NCI-H2107 (cell line): ENCODE data around the gene MEN1.
A peak's percentile ranks its signal among the peaks of the same experiment; 100 is the strongest.

Experiments used
- DNase-seq: peaks from one replicate; lab custom pipeline; 2025; lab: John Stamatoyannopoulos, UW

MEN1 gene

DNA sequence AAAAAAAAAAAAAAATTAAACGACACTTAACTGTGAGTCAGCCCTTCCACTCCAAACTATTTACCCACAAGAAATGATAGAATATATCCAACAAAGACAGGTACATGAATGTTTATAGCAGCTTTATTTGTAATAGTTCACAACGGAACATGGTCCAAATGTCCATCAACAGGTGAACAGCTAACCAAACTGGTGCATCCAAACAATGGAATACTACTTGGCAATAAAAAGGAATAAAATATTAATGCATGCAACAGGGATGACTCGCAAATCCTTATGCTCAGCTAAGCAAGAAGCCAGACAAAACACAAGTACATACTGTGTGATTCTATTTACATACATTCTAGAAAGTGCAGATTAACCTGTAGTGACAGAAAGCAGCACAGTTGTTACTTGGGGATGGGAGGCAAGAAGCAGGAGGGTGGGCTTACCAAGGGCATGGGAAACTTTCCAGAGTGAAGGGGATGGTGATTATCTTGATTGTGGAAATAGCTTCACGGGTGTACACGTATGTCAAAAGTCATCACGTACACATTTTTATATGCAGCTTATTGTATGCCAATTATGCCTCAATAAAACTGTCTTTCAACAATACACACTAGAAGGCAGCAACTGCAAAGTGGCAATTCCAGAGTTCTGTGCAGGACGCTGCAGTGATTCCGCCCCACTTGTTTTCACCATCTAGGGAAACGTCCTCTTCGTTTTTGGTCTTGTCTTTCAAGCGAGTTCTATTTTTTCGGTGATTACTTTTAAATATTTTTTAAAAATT lies 25.4 kb downstream of the MEN1 start:
- no peak for DNase-seq

DNA sequence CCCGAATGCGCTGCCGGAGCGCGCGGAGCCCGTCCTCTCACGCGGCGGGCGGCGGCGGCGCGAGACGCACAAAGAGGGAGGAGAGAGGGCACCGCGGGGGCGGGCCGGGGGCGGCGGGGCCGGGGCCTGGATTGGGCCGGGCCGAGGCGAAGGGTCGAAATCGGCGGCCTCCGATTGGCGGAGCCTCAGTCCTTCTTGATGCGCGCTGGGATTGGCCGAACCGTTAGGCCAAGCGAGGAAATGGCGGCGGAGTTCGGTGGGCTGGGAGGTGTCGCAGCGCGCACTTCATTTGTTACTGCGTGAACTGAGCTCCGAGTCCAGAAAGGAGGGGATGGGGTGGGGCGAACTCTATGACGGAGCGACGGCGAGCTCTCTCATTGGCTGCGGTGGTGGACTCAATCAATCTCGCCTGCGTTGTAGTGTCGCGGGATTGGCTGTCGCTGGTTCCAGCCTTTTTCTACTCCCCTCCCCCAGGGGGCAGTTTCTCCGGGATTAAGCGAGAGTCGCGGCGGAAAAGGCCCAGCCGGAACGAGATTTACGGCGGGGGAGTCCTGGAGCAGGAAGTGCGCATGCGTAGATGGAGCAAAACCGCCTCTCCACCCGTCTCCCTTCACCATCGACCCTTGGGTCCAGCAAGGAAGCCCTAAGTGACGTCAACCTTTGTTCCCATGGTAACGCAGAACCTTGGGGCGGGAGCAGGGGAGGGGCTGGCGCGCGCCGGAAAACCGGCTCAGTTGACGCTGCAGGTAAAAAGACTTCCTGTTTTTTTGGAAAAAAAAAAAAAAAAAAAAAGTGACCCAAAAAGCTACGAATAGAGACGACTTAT lies 31.7 kb downstream of the MEN1 start, which contains the start of gene SF1:
Gene SF1, minus strand, starts transcription at position 70 of the 826 bp plus-strand sequence. CDS start 150 bp downstream, outside the sequence.
- peak; percentile 100 for DNase-seq

DNA sequence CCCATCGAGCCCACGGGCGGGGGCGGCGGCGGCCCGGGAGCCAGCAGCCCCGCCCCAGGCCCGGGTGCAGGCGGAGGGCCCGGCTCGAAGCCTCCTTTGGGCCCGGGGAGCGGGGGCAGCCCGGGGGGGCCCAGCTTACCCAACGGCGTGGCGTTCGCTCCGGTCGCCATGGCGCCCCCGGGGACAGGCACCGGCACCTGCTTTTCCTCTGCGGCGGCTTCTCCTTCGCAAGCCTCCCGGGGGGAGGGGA lies 32.2 kb downstream of the MEN1 start:
- no peak for DNase-seq

DNA sequence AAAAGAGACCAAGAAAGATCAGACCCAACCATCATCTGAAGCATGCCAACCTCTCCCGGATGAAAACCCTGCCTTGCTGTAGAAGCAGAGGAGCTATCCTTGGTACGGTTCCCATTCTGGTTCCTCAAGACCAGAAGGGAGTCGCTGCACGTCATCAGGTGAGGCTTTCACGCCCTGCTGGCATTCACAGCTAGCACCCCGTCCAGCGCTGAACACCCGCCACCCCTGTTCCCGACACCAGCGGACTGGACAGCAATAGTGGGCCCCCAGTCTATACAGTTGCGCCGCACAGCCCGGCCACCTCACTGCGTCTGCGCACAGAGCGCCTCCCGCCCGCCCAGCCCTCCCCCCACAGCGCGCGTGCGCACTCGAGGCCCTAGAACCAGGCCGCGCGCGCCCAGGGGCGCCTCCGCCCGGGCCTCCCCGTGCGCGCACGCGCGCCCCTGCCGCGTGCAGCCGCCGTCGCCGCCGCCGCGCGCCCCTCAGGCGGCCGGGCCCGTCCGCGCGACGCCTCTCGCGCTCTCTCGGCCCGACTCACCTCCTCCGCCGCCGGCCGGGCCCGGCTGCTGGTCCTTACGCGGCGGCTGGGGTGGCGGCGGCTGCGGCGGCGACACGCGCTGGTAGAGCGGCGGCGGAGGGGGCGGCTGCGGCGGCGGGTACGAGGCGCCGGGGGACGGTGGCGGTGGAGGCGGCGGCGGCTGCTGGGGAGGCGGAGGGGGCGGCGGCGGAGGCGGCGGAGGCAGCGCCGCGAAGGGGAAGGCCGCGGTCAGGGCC lies 32.7 kb downstream of the MEN1 start:
- peak; percentile 62 for DNase-seq

DNA sequence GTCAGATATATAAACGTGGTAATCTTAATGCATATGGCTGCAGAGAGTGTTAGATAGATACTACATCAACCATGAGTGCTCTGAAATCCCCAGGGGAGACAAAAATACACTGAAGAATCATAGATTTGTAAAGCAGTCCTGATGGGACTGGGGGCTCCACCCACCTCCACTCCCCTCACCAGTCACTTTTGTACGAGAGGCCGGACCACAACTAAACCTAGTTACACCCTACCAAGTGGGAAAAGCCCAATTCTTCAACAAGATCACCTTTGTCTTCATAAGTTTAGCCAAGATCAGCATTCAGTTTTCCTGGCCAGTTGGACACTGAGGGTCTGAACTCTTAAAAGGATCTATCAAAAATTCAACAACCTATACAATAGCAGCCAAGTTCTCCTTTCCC lies 33.5 kb downstream of the MEN1 start:
- DNase-seq, result no peak

DNA sequence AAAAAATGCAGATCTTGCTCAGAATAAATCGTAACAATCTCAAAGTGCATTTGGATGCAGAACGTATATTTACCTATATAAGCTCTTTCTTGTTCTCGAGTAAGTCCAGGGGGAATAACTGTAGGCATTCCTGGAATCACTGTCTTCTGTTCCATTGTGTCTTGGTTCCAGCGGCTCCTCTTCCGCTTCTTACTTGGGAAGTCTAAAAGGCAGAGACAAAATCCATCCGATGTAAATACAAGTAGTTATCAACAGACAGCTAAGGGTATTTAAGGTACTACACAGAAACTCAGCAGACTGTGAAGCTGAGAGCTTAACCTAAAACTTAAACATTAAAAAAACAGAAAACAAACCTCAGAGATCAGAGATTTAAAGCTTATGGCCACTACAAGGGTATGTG lies 33.9 kb downstream of the MEN1 start:
- DNase-seq, result no peak

DNA sequence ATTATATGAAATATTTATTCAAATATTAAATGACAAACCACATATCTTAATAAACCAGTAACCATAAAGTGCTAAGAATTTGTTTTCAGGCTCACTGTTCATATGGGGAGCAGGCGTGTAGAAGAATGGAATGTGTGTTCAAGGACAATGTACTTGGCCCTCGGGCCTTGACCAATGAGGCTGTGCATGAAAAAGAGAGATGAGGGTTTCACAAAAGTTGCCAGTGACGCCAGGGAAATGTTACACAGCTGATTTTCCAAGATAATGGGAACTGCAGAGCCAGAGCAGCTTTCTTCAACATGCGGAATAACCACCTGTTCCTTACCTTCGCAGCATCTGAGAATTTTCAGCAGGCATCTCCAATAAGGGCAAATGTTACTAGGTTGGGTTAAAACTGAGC lies 36.2 kb downstream of the MEN1 start:
- no peak for DNase-seq

DNA sequence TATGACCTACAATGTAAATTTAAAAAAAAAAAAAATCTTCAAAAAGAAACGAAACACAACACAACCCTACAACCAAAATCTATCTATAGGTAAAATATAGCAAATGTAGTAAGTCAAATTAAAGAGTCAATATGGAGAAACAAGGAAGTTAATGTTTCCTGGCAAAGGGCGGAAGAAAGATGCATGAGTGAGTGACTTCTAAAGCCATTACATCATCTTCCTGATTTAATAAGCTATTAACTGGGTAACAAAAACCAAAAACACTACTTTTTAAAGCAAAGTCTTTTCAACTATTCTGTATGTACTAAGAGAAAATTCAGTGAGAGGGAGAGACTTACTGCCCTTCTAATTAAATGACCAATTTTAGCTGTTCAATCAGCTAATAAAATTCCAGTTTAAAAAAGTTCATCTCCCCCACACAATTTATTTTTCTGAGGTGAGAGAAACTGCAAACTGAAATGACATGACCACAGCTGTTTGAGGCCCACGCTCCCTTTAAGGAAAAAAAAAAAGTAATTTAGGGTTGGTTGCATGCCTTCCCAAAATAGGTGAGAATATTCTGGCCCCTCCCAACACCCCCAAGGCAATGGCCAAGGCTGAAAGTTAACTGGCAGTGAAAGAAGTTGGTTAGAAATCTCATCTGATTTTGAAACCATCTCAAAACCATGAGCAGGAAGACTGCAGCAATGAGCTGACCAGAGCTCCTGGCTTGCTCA lies 37.9 kb downstream of the MEN1 start:
- DNase-seq, result no peak

DNA sequence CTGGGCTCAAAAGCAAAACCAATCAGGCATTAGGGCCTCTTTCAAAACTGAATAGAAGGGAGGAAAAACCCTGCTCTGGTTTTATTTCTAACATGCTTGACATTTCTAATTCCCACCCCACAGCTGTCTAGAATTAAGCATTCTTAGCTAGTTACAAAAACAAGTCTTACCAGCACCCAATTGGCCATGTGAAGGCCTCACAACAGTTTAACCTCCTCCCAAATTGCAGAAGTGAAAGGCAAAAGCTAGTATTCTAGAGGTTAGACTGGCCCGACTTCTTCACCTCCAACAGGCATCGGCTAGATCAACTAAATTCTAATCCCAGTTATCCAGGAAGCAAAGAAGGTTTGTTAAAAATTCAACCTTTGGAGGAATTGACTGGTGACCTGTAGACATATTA lies 38.5 kb downstream of the MEN1 start:
- no peak for DNase-seq

DNA sequence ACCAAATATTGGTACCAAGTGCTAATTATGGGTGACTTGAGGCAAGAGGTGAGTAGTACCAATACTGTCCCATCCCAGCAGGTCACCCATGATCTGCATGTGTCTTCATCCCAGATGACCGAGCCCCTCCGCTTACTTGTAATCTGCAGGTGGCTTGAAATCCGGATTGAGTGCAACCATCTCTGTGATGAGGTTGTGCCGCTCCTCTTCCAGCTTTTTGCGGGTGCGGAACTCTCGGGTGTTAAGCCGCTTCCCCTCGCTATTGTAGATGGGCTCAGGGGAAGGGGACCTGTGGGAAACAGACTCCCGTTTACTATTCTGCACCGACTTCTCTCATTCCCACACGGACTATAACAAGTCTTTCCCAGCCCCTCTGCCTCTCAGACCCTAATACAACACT lies 40.2 kb downstream of the MEN1 start:
- DNase-seq, result no peak

DNA sequence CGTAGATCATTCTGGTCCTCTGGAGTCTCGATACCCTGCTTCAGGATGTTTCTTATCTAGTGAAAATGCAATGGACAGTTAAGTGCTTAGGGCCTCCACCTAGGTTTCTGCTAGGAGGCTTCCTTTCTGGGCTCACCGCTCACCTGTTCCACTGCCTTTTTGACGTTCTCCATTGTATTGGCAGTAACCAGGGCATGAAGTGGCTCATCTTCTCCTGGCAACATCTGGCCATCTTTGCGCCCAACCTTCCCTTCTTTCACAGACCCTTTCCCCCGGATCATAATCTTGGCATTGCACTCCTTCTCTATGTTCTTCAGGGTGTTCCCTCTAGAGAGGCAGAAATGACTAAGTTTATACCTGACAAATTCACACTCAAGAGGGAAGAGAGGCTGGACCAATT lies 41.1 kb downstream of the MEN1 start:
- no peak for DNase-seq

DNA sequence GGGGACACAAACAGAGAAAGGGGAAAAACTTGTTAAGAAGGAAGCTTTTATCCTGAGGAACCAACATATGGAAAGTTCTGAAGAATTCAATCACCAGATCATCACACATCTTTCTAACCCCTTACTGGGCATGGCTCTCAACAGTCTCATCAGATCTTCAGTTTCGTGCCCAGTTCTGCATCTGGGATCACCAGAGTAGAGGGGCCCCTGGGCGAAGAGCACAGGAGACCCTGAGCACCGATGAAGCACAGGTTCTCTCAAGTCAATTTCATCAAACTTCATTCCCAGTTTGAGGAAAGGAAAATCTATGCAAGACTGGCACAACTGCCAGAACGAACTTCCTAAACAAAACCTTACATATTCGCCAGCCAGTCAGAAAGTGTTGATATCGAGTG lies 42.1 kb downstream of the MEN1 start:
- no peak for DNase-seq

DNA sequence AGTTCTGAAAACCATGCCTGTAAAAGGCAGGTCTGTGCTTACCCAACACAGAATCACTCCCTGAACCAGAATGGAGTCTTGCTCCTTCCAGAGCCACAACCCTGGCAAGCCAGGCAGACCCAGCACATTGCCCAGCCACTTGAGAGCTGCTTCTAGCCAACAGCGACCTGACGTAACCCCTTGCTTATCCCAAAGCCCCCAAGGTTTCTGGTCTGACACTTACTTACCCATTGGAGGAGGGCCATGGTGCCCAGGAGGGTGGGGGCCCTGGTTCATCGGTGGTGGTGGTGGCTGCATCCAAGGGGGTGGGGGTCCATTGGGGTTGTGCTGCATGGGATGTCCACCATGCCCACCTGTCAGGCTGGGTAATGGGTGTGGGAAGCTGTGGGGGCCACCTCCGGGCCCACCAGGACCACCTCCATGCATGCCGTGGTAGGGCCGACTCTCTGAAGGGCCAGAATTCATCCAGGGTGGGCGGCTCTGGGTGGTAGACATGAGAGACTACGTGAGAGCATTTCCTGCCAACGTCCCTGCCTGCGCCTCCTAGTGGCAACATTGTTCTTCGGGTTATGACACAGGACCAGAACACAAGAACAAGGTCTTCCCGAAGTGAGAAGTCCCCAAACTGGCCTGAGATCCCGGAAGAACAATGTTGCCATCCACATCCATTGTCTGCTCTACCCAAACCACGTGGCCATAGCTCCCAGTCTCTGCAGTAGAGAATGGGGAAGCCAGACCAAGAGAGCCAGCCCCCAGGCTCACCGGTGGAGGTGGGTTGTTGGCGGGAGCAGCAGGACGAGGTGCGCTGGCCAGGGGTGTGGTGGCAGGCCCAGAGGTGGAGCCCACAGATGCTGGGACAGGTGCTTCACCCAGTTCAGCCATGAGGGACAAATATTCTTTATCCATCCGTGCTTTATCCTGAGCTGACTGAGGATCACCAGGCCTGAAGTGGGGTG lies 42.7 kb downstream of the MEN1 start:
- no peak for DNase-seq

DNA sequence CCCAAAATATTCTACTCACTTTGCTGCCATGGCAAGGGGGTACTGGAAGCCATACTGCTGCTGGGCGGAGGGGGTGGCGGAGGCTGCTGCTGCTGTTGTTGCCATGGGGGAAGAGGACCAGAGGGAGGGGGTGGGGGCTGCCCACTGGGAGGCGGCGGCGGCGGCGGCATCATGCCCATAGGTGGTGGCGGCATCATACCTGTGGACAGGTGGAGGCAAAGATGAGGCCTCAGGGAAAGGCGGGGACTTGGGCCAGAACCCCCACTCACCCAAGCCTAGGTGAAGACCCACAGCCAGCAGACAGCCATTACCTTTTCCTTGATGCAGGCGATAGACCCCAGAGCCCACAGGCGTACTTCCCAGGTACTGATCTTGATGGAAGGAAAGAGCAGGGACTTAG lies 43.5 kb downstream of the MEN1 start:
- DNase-seq, result no peak

DNA sequence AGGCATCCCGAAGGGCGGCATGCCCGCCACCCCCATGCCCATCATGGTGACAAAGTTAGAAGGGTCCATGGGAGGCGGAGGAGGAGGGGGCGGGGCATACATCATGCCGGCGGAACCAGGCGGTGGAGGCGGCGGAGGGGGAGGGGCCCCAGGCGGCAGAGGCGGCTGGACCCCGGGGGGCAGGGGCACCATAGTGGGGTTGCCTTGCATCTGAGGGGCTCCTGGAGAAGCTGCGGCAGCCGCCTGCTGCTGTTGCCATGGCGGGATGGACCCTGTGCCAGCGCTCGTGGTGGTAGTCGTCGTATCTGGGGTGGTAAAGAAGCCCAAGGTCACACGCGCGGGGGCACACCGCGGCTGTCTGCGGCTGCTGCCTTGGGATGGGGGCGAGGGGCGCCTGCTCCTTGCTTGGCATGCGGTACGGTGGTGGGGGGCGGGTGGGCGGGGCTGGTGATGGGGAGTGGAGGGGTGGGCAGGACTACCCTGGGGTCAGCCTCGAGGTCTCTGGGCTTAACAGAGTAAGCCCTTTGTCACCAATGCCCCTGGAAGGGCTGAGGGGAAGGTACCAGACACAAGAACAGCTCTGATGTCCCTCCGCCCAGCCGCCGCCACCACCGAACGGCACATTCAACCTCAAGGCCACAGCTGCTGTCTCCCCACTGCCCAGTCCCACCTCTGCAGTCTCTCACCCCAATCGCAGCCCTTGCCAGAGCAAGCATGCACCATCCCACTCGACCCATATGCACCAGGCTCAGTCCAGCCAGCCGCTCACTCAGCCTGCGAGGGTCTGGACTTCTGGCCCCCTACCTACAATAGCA lies 44.3 kb downstream of the MEN1 start:
- no peak for DNase-seq

DNA sequence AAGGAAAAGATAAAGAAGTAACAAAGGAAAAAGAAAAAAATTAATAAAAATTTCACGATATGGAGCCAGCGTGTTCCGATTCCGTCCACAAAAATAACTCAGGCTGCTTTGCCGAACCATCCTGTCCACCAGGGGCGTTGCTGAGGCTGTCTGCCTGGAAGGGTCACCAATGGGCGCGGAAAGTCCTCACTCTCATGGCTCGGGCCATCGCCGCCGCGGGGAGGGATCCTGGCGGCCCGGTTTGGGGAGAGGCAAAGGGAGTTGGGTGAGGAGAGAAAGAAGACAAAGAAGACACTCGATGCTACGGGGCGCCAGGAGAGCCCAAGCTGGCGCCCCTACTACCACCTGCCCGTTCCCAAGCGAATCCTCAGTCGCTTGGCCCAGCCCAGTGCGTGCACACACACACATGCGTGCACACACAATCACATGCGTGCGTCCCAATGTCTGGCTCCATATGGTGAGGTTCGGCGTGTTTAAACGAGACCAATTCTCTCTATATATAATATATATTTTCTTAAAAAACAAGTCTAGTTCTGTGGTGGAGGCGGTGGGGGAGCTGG lies 45.0 kb downstream of the MEN1 start:
- no peak for DNase-seq

DNA sequence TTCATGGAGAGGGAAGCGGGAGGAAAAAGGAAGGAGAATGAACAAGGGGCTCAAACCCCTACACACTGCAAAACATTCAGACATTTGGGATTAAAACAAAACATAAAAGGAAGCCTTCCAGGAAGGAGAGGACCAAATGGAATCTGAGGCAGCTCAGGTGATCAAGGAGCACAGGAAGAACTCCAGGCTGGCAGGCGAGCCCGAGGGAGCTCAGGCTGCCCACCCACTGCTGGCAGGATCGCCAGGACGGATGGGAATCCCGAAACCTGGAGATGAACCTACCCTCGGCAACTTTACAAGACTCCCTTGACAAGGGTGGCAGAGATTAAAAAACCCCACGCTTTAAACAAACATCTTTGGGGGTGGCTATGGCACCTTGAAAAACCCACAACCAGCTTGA lies 45.6 kb downstream of the MEN1 start:
- DNase-seq, result no peak

DNA sequence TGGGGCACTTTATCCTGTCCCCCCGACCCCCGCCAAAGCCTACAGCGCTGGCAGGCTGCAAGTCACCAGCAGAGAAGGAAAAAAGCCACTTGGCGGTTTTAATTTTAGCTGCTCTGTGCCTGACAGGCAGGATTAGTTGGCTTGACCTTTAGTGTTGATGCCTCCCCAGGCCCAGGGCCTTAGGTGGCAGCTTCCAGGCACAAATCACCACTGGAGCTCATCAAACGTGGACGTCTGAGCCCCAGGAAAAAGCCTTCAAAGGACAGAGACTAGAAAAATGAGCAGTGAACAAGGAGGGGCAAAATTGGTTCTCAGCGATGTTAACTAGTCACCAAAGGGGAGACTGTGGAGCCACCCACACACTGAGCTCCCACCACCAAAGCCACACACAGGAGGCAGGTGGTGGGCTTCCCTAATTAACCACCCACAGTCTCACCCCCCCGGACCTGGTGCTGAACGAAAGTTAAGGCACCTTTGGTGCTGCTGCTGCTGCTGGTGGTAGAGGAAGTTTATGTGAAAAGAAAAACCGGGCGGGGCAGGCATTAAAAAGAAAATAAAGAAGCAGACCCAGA lies 46.2 kb downstream of the MEN1 start:
- no peak for DNase-seq

DNA sequence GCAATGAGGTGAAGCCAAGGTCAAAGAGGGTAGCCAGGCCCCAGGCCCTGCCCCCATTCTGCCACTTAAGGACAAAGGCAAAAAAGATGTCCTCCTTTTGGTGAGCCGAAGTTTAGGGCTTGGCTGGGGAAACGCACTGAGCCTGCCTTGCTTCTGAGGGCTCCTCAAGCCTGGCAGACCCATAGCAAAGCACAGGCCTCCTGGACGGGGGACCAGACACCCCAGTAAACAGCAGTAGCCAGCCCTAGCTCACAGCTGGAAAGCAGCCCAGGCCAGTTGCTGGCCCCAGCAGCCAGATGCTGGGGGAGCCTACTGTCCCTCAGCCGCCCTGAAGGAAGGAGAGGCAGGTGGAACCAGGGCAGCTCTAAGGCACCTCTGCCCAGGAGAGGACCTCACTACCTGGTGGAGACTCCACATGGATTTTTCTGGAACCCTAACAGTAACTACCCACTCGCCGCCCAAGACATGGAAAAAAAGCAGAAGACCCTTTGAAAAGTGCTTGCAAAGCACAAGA lies 46.8 kb downstream of the MEN1 start:
- no peak for DNase-seq
